SH-SY5Y (cell line): Measurements from ENCODE around the gene CC2D1A.

Experiments used
- GATA2 ChIP-seq: IDR thresholded peaks from 2 replicates; pipeline ENCODE4 v1.6.1; 2011; ENCODE audit warnings: mild to moderate bottlenecking, low read depth, low read length
- GATA3 ChIP-seq: IDR thresholded peaks from 2 replicates; pipeline ENCODE4 v1.6.1; 2011; ENCODE audit warnings: low read depth, mild to moderate bottlenecking, low read length, moderate library complexity

The CC2D1A gene

DNA sequence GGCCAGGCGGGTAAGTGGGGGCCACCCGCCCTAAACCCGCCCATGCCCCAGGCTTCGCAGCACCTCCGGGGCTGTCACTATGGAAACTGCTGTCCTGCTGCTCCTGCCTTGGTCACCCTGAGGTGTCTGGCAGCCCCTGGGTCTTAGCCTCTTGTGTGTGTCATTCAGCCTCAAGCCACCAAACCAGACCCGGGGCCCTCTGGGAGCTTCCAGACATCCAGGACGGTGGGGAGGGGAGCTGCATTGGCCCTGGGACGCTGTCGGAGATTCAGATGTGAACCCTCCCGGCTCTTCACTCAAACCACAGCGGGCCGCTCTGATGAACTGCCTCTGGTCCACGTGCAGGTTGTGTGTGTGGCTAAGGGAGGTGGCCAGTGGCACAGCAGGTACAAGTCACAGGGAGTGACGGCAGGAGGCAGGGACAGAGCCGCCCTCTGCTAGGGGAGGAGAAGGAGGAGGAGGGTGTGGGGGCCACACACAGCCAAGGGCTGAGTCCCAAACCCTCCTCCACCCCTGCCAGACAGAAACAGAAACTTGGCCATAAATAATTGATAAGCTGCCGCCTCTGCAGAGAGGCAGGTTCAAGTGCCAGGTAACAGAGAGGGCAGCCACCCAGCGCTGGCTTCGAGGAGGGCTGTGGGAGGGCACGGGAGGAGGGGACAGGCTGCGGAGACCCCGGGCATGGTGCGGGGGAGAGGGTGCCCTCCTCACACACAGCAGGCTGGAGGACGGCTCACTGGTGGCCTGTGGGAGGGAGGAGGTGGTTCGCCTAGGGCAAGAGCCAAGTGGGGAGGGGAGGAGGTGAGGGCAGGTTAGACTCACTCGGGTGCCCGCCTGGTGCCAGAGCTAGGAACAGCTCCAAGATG, 21.0 kb upstream of the CC2D1A start:
- TF ChIP-seq GATA2: no peak
- no peak for TF ChIP-seq GATA3

DNA sequence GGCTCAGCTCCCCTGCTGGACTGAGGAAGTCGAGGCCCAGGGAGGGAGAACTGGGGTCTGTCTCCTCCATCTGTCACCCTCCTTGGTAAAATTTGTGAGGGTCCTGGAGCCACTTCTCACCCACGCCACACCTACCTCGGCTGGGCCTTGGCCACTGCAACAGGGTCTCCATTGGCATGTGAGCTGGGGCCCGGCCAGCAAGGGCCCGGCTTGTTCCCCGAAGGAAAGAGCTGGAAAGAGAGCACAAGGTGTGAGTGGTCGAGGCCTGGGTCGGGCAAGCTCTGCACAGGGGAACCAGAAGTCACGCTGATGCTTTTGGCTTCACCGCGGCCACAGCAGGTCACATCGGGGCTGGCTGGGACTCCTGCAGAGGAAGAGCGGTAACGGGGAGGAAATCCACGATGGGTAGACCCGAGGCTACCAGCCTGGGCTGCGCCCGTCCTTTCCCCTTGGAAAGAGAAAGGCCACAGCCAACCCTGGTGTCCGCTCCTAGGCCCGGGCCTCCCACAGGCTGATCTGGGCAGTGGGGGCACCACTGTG, 20.1 kb upstream of the CC2D1A start:
- no peak for TF ChIP-seq GATA3
- TF ChIP-seq GATA2: no peak

DNA sequence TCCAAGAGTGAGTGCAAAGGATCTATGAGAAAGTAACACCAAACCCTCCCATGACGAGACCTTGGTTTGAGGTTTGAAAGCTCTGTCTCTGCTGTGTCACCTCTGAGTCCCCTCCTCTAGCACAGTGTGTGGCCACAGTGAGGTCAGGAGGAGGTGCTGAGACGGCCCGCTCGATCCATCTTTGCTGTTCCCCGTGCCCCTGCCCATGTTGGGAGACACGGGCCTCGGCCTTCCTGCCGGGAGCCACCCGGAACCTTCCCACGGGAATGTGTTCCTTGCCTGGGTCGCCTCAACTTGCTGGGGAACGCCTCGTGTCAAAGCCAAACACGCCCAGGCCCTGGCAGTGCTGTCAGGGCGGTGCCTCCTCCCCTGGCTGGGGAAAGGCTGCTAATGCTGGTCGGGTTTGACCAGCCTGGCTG, 19.0 kb upstream of the CC2D1A start:
- TF ChIP-seq GATA2: no peak
- no peak for TF ChIP-seq GATA3

GRCh38 chr19:13887517-13887916, 18.5 kb upstream of the CC2D1A start:
- TF ChIP-seq GATA3 (no peak), GATA2 (no peak)

DNA sequence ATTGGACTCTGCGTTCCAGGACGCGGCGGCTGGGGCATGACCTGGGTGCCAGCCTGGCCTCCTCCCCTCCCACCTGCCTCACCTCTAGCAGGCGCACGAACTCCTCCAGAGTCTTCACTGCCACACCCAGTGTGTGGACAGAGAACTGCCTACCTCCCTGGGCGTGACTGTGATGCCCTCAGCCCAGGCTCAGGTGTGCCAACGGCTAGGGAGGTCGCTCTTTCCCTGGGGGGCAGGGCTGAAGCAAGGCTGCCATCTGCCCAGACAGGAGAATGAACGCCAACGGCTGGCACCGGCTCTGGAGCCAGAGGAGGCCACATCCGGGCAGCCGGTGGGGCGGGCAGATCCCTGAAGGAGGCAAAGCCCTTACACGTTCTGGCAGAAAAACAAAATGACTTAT, 17.7 kb upstream of the CC2D1A start:
- TF ChIP-seq GATA2: no peak
- no peak for TF ChIP-seq GATA3

GRCh38 chr19:13890136-13890535, 15.9 kb upstream of the CC2D1A start:
- TF ChIP-seq GATA3 (no peak), GATA2 (no peak)

DNA sequence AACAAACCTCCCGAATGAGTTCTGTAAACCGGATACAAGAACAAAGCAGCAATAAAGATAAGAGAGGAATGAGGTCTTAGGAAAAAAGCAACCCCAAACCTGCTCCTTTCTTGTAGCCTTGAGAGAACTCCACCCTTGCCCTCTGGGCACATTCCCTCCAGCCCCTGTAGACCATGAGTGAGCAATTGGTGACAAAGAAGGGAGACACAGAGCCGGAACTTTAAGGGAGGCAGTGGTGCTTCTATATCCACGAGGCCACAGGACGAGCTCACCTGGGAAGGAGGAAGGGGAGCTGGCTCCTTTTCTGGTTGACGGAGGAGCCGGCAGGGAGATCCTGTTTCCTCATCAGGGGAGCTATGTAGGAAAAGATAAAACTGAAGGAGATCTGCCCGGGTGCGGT, 13.1 kb upstream of the CC2D1A start:
- TF ChIP-seq GATA2 (no peak), GATA3 (no peak)

DNA sequence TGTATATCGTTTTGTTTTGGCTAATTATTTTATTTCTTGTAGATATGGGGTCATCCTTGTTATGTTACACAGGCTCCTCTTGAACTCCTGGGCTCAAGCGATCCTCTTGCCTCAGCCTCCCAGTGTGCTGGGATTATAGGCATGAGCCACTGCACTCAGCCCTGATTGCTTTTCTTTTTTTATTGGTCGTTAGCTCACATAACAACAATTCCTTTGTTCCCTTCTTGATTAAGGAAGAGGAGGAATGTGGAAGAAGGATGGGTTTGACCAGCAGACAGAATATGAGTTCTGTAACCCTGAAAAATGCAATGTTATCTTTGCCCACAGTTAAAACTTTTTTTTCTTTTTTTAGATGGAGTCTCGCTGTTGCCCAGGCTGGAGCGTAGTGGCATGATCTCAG, 11.4 kb upstream of the CC2D1A start:
- TF ChIP-seq GATA2 (no peak), GATA3 (no peak)

DNA sequence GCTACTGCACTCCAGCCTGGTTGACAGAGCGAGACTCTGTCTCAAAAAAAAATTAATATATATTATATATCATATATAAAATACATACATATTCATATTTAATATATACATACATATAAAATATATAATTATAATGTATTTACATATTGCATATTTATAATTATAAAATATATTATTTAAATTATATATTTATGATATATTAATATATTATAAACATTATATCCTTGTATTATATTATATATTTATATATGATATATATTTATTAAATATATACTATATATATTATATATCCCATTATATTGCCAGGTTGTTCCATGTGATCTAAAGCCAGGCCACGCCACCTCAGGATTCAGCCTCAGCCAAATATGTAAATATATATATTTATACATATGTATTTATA, 9.8 kb upstream of the CC2D1A start:
- TF ChIP-seq GATA2 (no peak), GATA3 (no peak)

- no peak for TF ChIP-seq GATA3
- no peak for TF ChIP-seq GATA2
Measured at GRCh38 chr19:13899393-13899792, 6.6 kb upstream of the CC2D1A start.

DNA sequence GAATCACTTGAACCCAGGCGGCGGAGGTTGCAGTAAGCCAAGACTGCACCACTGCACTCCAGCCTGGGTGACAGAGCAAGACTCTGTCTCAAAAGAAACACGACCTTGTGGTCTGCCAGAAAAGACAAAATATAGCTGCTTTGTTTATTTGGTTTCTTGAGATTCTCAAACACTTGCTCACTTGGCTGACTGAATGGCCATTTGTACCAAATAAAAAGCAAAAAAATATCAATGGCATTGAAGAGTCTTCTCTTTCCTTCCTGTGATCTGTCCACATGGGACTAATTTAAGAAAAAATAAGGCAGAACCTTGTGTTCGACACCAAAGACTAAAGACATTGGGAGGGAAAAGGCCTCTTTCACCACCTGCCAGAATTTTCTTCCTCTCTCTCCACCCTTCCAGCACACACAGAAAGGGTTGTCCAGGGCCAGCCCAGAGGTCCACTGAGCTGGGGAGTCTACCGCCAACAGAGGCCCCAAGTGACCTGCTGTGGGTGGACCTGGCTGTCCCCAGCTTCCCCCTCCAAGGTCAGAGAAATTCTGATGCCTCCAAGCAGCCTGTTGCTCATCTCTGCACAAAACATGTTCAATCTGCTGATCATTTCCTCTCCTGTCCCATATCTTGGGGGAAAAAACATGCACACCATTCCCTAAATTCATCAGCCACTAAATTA, 6.0 kb upstream of the CC2D1A start:
- TF ChIP-seq GATA2: no peak
- TF ChIP-seq GATA3: no peak

DNA sequence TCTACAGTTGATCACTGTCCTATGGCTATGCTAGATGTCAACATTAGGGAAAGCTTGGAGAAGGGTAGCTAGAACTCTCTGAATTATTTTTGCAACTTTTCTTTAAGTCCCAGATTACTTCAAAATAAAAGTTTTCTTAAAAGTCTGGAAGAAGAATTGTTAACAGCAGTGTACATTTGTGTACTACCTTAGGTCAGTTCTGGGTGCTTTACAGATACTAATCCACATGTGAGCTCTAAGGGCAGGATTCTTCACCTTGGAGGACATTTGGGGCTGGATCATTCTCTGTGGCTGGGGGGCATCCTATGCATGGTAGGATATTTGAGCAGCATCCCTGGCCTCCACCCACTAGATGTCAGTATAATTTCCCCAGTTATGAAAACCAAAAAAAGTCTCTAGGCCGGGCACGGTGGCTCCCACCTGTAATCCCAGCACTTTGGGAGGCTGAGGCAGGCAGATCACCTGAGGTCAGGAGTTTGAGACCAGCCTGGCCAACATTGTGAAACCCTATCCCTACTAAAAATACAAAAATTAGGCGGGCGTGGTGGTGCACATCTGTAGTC, 2.9 kb upstream of the CC2D1A start:
- no peak for TF ChIP-seq GATA2
- no peak for TF ChIP-seq GATA3

DNA sequence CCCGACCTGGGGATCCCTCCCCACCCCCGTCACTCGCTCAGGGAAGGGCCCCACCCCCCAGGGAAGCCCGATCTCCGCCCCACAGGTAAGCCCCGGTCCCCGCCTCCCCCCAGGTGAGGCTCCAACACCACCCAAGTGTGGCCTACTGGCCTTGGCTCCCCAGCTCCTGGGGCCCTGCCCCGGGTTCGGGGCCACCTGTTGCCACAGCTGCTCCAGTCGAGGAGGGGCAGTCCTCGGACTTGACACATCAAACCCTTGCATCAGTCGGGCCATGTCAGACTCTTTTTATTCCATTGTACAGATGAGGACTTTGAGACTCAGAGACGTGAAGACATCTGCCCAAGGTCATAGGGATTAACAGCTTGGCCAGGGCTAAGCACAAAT, 512 bp downstream of the CC2D1A start:
- TF ChIP-seq GATA2: no peak
- TF ChIP-seq GATA3: no peak

GRCh38 chr19:13906910-13907309, 909 bp downstream of the CC2D1A start:
- no peak for TF ChIP-seq GATA2
- no peak for TF ChIP-seq GATA3
